OCI-LY1 (cell line): ENCODE results near the gene NELL1.

Source experiments
- CTCF ChIP-seq: fragments of 200-600 bp; sonication (generic), shearing (Covaris generic); IDR thresholded peaks from 2 replicates; pipeline ENCODE4 v1.5.1; 2017; ENCODE audit warnings: mild to moderate bottlenecking, antibody characterized with exemption, low read length, moderate library complexity, mixed read lengths
- EZH2 ChIP-seq: fragments of 200-600 bp; sonication (generic), shearing (Covaris generic); IDR thresholded peaks from 2 replicates; pipeline ENCODE4 v1.8.0; 2017; ENCODE audit warnings: borderline replicate concordance, mixed run types, mild to moderate bottlenecking, antibody characterized with exemption, low read length, moderate library complexity, mixed read lengths

- TF ChIP-seq CTCF (no peak), EZH2 (no peak)
Observed at GRCh38 chr11:20739107-20739506, 69.7 kb downstream of the NELL1 start.
